Spleen (tissue), 7 donors: ENCODE data around the gene ANKRD12.

ENCODE experiments used
- CTCF ChIP-seq, 11 experiments: fragments of 200-600 bp in 7 of 11; fragments of 450-650 bp in 4 of 11; sonication (generic) in 4 of 11; IDR thresholded peaks in 8 of 11; conservative IDR thresholded peaks in 3 of 11; 1 replicate in 7 of 11; 2 replicates in 4 of 11; pipeline versions ENCODE4 v1.4.0 to v1.8.0; 2016 to 2021; ENCODE audit warnings: antibody characterized with exemption in 11 of 11, inconsistent platforms in 4 of 11, mild to moderate bottlenecking in 1 of 11
- POLR2A ChIP-seq, 3 donors: fragments of 450-650 bp; IDR thresholded peaks; one replicate each; pipeline ENCODE4 v1.5.1; 2017; ENCODE audit warnings: antibody characterized with exemption in 3 of 3, mild to moderate bottlenecking in 1 of 3
- POLR2AphosphoS5 ChIP-seq, 3 donors: sonication (generic); formaldehyde crosslinking; IDR thresholded peaks; one replicate each; pipeline ENCODE4 v1.5.1; 2017; ENCODE audit warnings: antibody characterized with exemption in 3 of 3
- donor health status: DM: no; HTN: no; CAD: no; lungs with moderate emphysema.
- donor health status: DM: no; HTN: no; CAD: no.
- donor health status: DM: no; HTN: no; CAD: no.

- TF ChIP-seq CTCF (IDR thresholded peaks at IDR 0.05 in 8 of 11, conservative IDR thresholded peaks at IDR 0.05 in 3 of 11) (no peak), POLR2A (IDR thresholded peaks at IDR 0.05) (no peak), POLR2AphosphoS5 (IDR thresholded peaks at IDR 0.05) (no peak)
Measured at GRCh38 chr18:9196568-9196967, 60.0 kb downstream of the ANKRD12 start.
